OCI-M2 (cell line): ENCODE data around the gene TMEM232.
"Not testable (repeated sequence)": the region's sequence is repeated elsewhere in the genome, so short reads cannot be mapped to it uniquely, and the experiment has no call there.

Source experiments
- DNase-seq: peaks from one replicate; lab custom pipeline; 2025; ENCODE audit not compliant: unreplicated experiment; lab: John Stamatoyannopoulos, UW

Gene TMEM232

GRCh38 chr5:110625376-110625999, 101.0 kb downstream of the TMEM232 start:
- DNase-seq: no peak

- no peak for DNase-seq
Observed at GRCh38 chr5:110623874-110624273, 102.6 kb downstream of the TMEM232 start.

GRCh38 chr5:110618941-110619340, 107.5 kb downstream of the TMEM232 start:
- DNase-seq: no peak

GRCh38 chr5:110616009-110616408, 110.5 kb downstream of the TMEM232 start:
- no peak for DNase-seq

GRCh38 chr5:110612794-110613247, 113.7 kb downstream of the TMEM232 start:
- no peak for DNase-seq

GRCh38 chr5:110611817-110612216, 114.7 kb downstream of the TMEM232 start:
- no peak for DNase-seq

GRCh38 chr5:110594866-110595265, 131.6 kb downstream of the TMEM232 start:
- DNase-seq: no peak

- DNase-seq: no peak
Observed at GRCh38 chr5:110590187-110590586, 136.3 kb downstream of the TMEM232 start.

- DNase-seq: no peak
Observed at GRCh38 chr5:110588286-110588980, 138.0 kb downstream of the TMEM232 start.

GRCh38 chr5:110580625-110581024, 145.8 kb downstream of the TMEM232 start:
- DNase-seq: no peak

- DNase-seq: no peak
Observed at GRCh38 chr5:110572729-110573128, 153.7 kb downstream of the TMEM232 start.

- no peak for DNase-seq
Observed at GRCh38 chr5:110562191-110562590, 164.3 kb downstream of the TMEM232 start.

GRCh38 chr5:110561510-110561909, 165.0 kb downstream of the TMEM232 start:
- DNase-seq: no peak

GRCh38 chr5:110549301-110549700, 177.2 kb downstream of the TMEM232 start:
- DNase-seq: no peak

- DNase-seq: no peak
Observed at GRCh38 chr5:110548171-110548570, 178.3 kb downstream of the TMEM232 start.

GRCh38 chr5:110547495-110547894, 179.0 kb downstream of the TMEM232 start:
- no peak for DNase-seq

- no peak for DNase-seq
Observed at GRCh38 chr5:110545716-110546115, 180.8 kb downstream of the TMEM232 start.

- no peak for DNase-seq
Observed at GRCh38 chr5:110544603-110545002, 181.9 kb downstream of the TMEM232 start.

GRCh38 chr5:110542949-110543348, 183.5 kb downstream of the TMEM232 start:
- DNase-seq: no peak

- DNase-seq: no peak
Observed at GRCh38 chr5:110536120-110537115, 190.1 kb downstream of the TMEM232 start.

- not testable (repeated sequence) for DNase-seq
Observed at GRCh38 chr5:110535146-110535545, 191.3 kb downstream of the TMEM232 start.
